Chondrocyte (in vitro differentiated cells): ENCODE results near the gene RETREG1. TPM values are rescaled to one million over a fixed set of nuclear protein-coding genes. Genes with fewer than 3 reads are reported as not detected.

ENCODE experiments used
- DNase-seq: peaks from one replicate; pipeline ENCODE4 v3.0.0; 2021; ENCODE audit warnings: mixed read lengths, low spot score
- H3K27ac Mint-ChIP-seq: one replicate; pipeline ENCODE4 v1.8.0; 2021; ENCODE audit warnings: mild to moderate bottlenecking, moderate library complexity, mixed read lengths; ENCODE audit not compliant: unreplicated experiment
- H3K27me3 Mint-ChIP-seq: 2 replicates; pipeline ENCODE4 v1.8.0; 2021; ENCODE audit warnings: low read depth, mixed read lengths
- H3K36me3 Mint-ChIP-seq: 2 replicates; pipeline ENCODE4 v1.8.0; 2021; ENCODE audit warnings: low read depth, mixed read lengths
- H3K4me1 Mint-ChIP-seq: 2 replicates; pipeline ENCODE4 v1.8.0; 2021; ENCODE audit warnings: low read depth, mild to moderate bottlenecking, mixed read lengths
- H3K4me3 Mint-ChIP-seq: one replicate; pipeline ENCODE4 v1.8.0; 2021; ENCODE audit warnings: mild to moderate bottlenecking, moderate library complexity, mixed read lengths; ENCODE audit not compliant: unreplicated experiment
- H3K9me3 Mint-ChIP-seq: 2 replicates; pipeline ENCODE4 v1.8.0; 2021; ENCODE audit warnings: low read depth, mixed read lengths
- long read RNA-seq: library from polyadenylated mRNA; stranded (forward); transcript quantifications from one replicate; pipeline ENCODE4 v2.0.0, GENCODE V29; 2021
- total RNA-seq: library from RNA; stranded (reverse); gene quantifications from 3 replicates; pipeline ENCODE4 v1.2.1, GENCODE V29; 2021
- TF ChIP-seq, protein P1 (sequence below): fragments of 200-600 bp; sonication (generic); IDR thresholded peaks from 2 replicates; pipeline ENCODE4 v1.5.0; 2021; ENCODE audit warnings: antibody characterized with exemption, mild to moderate bottlenecking, moderate library complexity

RETREG1 gene, protein sequence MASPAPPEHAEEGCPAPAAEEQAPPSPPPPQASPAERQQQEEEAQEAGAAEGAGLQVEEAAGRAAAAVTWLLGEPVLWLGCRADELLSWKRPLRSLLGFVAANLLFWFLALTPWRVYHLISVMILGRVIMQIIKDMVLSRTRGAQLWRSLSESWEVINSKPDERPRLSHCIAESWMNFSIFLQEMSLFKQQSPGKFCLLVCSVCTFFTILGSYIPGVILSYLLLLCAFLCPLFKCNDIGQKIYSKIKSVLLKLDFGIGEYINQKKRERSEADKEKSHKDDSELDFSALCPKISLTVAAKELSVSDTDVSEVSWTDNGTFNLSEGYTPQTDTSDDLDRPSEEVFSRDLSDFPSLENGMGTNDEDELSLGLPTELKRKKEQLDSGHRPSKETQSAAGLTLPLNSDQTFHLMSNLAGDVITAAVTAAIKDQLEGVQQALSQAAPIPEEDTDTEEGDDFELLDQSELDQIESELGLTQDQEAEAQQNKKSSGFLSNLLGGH
- total RNA-seq: 2.8 to 3.3 TPM (median 2.9 TPM) in 3 replicates
- long read RNA-seq, partial matches to known transcripts: 0 of 6 reads
- long read RNA-seq, other reads (novel, unspliced or antisense): 1 of 6 reads

DNA sequence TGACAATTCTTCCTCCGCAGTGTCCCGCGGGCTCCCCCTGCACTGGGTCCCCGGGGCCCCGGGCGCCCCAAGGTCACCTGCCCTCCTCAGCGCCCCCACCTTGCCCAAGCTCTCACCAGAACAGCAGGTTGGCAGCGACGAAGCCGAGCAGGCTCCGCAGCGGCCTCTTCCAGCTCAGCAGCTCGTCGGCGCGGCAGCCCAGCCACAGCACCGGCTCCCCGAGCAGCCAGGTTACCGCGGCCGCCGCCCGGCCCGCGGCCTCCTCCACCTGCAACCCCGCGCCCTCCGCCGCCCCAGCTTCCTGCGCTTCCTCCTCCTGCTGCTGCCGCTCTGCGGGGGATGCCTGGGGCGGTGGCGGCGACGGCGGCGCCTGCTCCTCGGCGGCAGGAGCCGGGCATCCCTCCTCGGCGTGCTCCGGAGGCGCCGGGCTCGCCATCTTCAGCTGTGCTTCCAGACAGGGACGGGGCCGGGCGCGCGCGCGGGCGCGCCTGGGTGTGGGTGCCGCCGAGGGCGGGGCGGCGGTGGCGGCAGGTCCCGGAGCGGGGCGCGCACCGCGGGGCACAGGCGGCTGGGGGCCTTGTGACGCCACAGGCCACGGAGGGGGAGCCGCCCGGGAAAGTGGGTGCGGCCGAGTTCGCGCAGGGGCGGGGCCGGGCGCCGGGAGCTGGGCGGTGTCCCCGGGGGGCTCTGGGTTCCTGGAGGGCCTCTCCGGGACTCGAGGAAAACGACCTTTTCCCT lies at the start of gene RETREG1:
Gene RETREG1 (minus strand): TSS at position 462 of the 738 bp plus-strand sequence. CDS start 26 bp downstream, at position 436.
- Mint-ChIP-seq H3K4me3 (peak within 1 kb of the TSS; percentile 72), H3K27ac (no peak within 1 kb of the TSS), H3K4me1 (peaks cover 7% of the 10 kb centered on the region), H3K36me3 (no peaks in the 10 kb centered on the region), H3K27me3 (peaks cover 24% of the 10 kb centered on the region), H3K9me3 (no peaks in the 10 kb centered on the region)
- no peak for DNase-seq
- TF ChIP-seq, protein P1, sequence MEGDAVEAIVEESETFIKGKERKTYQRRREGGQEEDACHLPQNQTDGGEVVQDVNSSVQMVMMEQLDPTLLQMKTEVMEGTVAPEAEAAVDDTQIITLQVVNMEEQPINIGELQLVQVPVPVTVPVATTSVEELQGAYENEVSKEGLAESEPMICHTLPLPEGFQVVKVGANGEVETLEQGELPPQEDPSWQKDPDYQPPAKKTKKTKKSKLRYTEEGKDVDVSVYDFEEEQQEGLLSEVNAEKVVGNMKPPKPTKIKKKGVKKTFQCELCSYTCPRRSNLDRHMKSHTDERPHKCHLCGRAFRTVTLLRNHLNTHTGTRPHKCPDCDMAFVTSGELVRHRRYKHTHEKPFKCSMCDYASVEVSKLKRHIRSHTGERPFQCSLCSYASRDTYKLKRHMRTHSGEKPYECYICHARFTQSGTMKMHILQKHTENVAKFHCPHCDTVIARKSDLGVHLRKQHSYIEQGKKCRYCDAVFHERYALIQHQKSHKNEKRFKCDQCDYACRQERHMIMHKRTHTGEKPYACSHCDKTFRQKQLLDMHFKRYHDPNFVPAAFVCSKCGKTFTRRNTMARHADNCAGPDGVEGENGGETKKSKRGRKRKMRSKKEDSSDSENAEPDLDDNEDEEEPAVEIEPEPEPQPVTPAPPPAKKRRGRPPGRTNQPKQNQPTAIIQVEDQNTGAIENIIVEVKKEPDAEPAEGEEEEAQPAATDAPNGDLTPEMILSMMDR: peak; percentile 14

DNA sequence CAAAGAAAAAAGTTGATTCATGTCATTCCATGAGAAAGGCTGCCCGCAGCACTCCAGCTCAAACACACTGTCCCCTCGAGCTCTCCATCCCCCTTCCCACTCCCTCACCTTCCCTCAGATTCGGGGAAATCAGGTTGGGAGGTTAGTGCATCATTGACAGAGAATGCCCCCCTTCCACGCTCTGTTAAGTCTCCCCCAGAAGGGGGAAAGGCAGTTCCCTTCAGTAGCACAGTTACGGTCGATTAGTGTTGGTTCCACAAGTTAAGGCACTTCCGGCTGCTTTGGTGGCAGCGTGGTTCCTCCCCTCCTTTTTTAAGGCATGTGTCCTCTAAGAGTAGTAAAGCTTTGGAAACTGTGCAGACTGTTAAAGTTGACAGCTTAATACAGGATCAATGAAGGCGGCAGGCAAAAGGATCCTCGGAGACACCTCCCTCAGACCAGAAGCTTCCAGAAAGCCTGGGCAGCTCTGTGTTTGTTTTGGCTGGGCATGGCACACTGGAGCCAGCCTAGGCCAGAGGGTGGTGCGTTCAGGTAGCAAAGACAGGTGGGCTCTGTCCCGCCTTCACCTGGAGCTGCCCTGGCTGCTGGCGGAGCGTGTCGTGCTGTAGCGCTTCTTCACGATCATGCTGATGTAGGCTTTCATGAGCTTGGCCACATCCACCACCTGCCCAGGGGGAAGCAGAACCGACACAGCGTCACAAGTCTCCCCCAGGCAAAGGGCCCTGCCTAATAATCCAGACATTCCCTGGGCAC lies 49.5 kb upstream of the RETREG1 start:
- no peak overlapping the region for H3K4me3 Mint-ChIP-seq
- peaks cover 27% of the 10 kb centered on the region for H3K36me3 Mint-ChIP-seq
- no peaks in the 10 kb centered on the region for H3K9me3 Mint-ChIP-seq
- no peak overlapping the region for H3K27ac Mint-ChIP-seq
- TF ChIP-seq, protein P1: no peak
- H3K4me1 Mint-ChIP-seq: peaks cover 27% of the 10 kb centered on the region
- no peak for DNase-seq
- H3K27me3 Mint-ChIP-seq: no peaks in the 10 kb centered on the region

DNA sequence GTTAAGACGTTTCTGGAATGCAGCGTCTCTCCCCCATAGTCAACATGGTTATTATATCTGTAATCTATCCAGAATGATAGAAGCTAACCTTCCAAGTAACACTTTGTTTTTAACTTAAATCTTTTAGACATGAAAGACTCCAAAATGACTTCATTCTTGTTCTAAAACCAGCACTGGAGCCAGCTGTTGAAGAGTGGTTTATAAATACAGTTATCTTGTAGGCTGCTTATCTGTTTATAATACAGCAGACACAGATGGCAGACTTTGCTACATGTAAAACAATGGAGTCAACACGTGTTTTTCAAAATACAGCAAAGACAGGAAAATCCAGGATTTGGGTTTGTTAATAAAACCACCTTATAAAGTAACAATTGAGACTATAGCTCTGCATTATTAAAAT lies 48.8 kb upstream of the RETREG1 start:
- peaks cover 27% of the 10 kb centered on the region for H3K4me1 Mint-ChIP-seq
- TF ChIP-seq, protein P1: no peak
- peaks cover 23% of the 10 kb centered on the region for H3K36me3 Mint-ChIP-seq
- no peaks in the 10 kb centered on the region for H3K9me3 Mint-ChIP-seq
- no peak for DNase-seq
- no peak overlapping the region for H3K27ac Mint-ChIP-seq
- no peaks in the 10 kb centered on the region for H3K27me3 Mint-ChIP-seq
- H3K4me3 Mint-ChIP-seq: no peak overlapping the region

DNA sequence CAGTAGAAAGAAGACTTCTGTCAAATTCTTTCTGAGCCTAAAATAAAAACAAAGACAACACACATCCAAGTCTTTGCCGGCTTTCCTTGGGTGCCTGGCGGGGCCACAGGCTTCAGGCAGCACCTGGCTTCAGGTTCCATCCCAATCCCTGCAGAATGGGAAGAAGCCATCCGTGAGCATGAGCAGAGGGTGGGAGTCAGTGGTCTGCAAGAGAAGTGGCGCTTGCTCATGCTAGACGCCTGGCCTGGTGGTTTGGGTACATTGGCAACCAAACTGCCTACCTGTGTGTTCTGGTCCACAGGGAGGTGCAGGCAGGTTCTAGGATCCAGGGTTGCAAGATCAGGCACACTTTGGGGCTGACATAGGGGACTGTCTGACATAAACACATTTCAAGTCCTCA lies 47.6 kb upstream of the RETREG1 start:
- no peaks in the 10 kb centered on the region for H3K9me3 Mint-ChIP-seq
- H3K27ac Mint-ChIP-seq: no peak overlapping the region
- no peak for DNase-seq
- peaks cover 15% of the 10 kb centered on the region for H3K4me1 Mint-ChIP-seq
- H3K36me3 Mint-ChIP-seq: peaks cover 21% of the 10 kb centered on the region
- TF ChIP-seq, protein P1: no peak
- H3K4me3 Mint-ChIP-seq: no peak overlapping the region
- no peaks in the 10 kb centered on the region for H3K27me3 Mint-ChIP-seq
